B cell (primary cell): ENCODE measurements around the gene MKRN3. TPM values are rescaled to one million over a fixed set of nuclear protein-coding genes. Genes with fewer than 3 reads are reported as not detected.

ENCODE experiments used
- ATAC-seq: fragments of 200-7000 bp; cut with Tn5 transposase; one replicate; pipeline ENCODE4 v1.10.0; 2021; ENCODE audit warnings: low read depth, mild to moderate bottlenecking, moderate number of reproducible peaks, moderate library complexity
- CTCF ChIA-PET: fragments of 350-600 bp; sonication (Branson Sonifier 250); formaldehyde crosslinking; loops from one replicate; lab custom pipeline; 2021; ENCODE audit warnings: antibody characterized with exemption, inconsistent platforms; lab: Charles Lee
- POLR2A ChIA-PET: fragments of 350-600 bp; sonication (Branson Sonifier 250); formaldehyde crosslinking; loops from one replicate; lab custom pipeline; 2021; ENCODE audit warnings: antibody characterized with exemption; lab: Charles Lee
- DNase-seq: peaks from one replicate; pipeline ENCODE4 v3.0.0; 2013
- H2AFZ ChIP-seq: 2 replicates; pipeline ENCODE4 v1.6.1; 2012; ENCODE audit warnings: mild to moderate bottlenecking, low read depth, low read length; ENCODE audit not compliant: insufficient read depth, poor library complexity, severe bottlenecking
- H3K27ac ChIP-seq, 2 donors: 1 replicate in 1 of 2; 2 replicates in 1 of 2; pipeline ENCODE4 v1.5.1; 2012 to 2013; ENCODE audit warnings: low read length in 2 of 2, mild to moderate bottlenecking in 2 of 2, moderate library complexity in 1 of 2
- H3K27me3 ChIP-seq, 4 experiments: fragments of 200-600 bp in 1 of 4; sonication (generic) in 1 of 4; replicated peaks in 1 of 4; 1 replicate in 2 of 4; 2 replicates in 2 of 4; pipeline versions ENCODE4 v1.6.1 to v1.7.0; 2013 to 2016; ENCODE audit warnings: low read length in 3 of 4, mild to moderate bottlenecking in 2 of 4, mixed read lengths in 1 of 4, moderate library complexity in 1 of 4; ENCODE audit not compliant: insufficient read depth in 4 of 4, control insufficient read depth in 3 of 4; ENCODE audit errors: control extremely low read depth in 1 of 4
- H3K36me3 ChIP-seq, 2 experiments: replicated peaks in 1 of 2; 1 replicate in 1 of 2; 2 replicates in 1 of 2; pipeline versions ENCODE4 v1.6.1 to v1.7.1; 2013; ENCODE audit warnings: low read length in 1 of 2; ENCODE audit not compliant: insufficient read depth in 2 of 2, control insufficient read depth in 1 of 2; ENCODE audit errors: control extremely low read depth in 1 of 2, extremely low read depth in 1 of 2
- H3K4me1 ChIP-seq, 2 donors: fragments of 200-600 bp in 1 of 2; sonication (generic) in 1 of 2; 1 replicate in 1 of 2; 2 replicates in 1 of 2; pipeline versions ENCODE4 v1.5.1 to v1.6.1; 2013 to 2017; ENCODE audit warnings: low read length in 2 of 2; ENCODE audit not compliant: control insufficient read depth in 2 of 2, insufficient read depth in 2 of 2
- H3K4me2 ChIP-seq: replicated peaks from 2 replicates; pipeline ENCODE3; 2012; ENCODE audit warnings: mild to moderate bottlenecking, low read depth, low read length; ENCODE audit not compliant: poor library complexity, severe bottlenecking
- H3K4me3 ChIP-seq, 5 experiments: fragments of 200-600 bp in 1 of 5; sonication (generic) in 1 of 5; 1 replicate in 3 of 5; 2 replicates in 2 of 5; pipeline versions ENCODE4 v1.5.1 to v1.7.0; 2011 to 2016; ENCODE audit warnings: low read length in 4 of 5, mild to moderate bottlenecking in 4 of 5, low read depth in 2 of 5, control low read depth in 1 of 5, moderate library complexity in 1 of 5; ENCODE audit not compliant: insufficient read depth in 1 of 5; ENCODE audit errors: control extremely low read depth in 1 of 5, extremely low read depth in 1 of 5
- H3K79me2 ChIP-seq: fragments of 200-600 bp; sonication (generic); one replicate; pipeline ENCODE4 v1.6.0; 2016; ENCODE audit warnings: low read length; ENCODE audit not compliant: control insufficient read depth, insufficient read depth
- H3K9ac ChIP-seq: fragments of 200-600 bp; sonication (generic); 2 replicates; pipeline ENCODE4 v1.6.1; 2017; ENCODE audit warnings: mild to moderate bottlenecking, low read length, moderate library complexity
- H3K9me3 ChIP-seq, 3 donors: one replicate each; pipeline versions ENCODE4 v1.6.1 to v1.7.1; 2013; ENCODE audit warnings: low read length in 2 of 3; ENCODE audit not compliant: control insufficient read depth in 2 of 3, insufficient read depth in 1 of 3; ENCODE audit errors: control extremely low read depth in 1 of 3
- H4K20me1 ChIP-seq: 2 replicates; pipeline ENCODE4 v1.6.0; 2012; ENCODE audit warnings: mild to moderate bottlenecking, low read length; ENCODE audit not compliant: insufficient read depth, control insufficient read depth, poor library complexity, severe bottlenecking
- H3K27ac Mint-ChIP-seq: one replicate; pipeline ENCODE4 v1.8.0; 2021; ENCODE audit warnings: mixed read lengths
- H3K27me3 Mint-ChIP-seq: one replicate; pipeline ENCODE4 v1.8.0; 2021; ENCODE audit warnings: mixed read lengths
- H3K4me1 Mint-ChIP-seq: one replicate; pipeline ENCODE4 v1.8.0; 2021; ENCODE audit warnings: mixed read lengths
- H3K4me3 Mint-ChIP-seq: one replicate; pipeline ENCODE4 v1.8.0; 2021; ENCODE audit warnings: mixed read lengths
- H3K9me3 Mint-ChIP-seq: one replicate; pipeline ENCODE4 v1.8.0; 2022; ENCODE audit warnings: mixed read lengths; ENCODE audit not compliant: insufficient read depth
- EZH2 ChIP-seq: IDR thresholded peaks from 2 replicates; pipeline ENCODE4 v1.6.1; 2012; ENCODE audit warnings: borderline replicate concordance, low read depth, mild to moderate bottlenecking, moderate library complexity, low read length; ENCODE audit not compliant: insufficient read depth, poor library complexity, severe bottlenecking
- WGBS: methylation state at CpG from one replicate; pipeline ENCODE4 v1.1.5; 2013; ENCODE audit warnings: missing lambda C conversion rate; ENCODE audit not compliant: insufficient coverage; 5-methylcytosine and 5-hydroxymethylcytosine counted together
- intact Hi-C: fragments of 100-400 bp; cut with micrococcal nuclease; formaldehyde crosslinking; loops from one replicate; pipeline ENCODE4 v1.10.0; 2022
- polyA plus RNA-seq: library from polyadenylated mRNA; depleted of rRNA; stranded (reverse); fragments of >200 nt; gene quantifications from 2 replicates; pipeline ENCODE4 v1.2.3, GENCODE V29; 2012
- total RNA-seq, 2 donors: library from RNA; stranded (reverse); fragments of 120-200 nt in 1 of 2; gene quantifications; 1 replicate in 1 of 2; 2 replicates in 1 of 2; pipeline versions ENCODE4 v1.2.3 to v1.2.4, GENCODE V29; 2013 to 2022
- TF ChIP-seq, protein P1 (sequence below): fragments of 200-600 bp; IDR thresholded peaks from one replicate; pipeline ENCODE4 v1.8.0; 2022; ENCODE audit warnings: antibody characterized with exemption, mild to moderate bottlenecking

The MKRN3 gene
- total and polyA plus RNA-seq, 2 donors (not counting 1 experiment from before 2014, with no cell fraction given) = 0.61 to 0.76 TPM

DNA sequence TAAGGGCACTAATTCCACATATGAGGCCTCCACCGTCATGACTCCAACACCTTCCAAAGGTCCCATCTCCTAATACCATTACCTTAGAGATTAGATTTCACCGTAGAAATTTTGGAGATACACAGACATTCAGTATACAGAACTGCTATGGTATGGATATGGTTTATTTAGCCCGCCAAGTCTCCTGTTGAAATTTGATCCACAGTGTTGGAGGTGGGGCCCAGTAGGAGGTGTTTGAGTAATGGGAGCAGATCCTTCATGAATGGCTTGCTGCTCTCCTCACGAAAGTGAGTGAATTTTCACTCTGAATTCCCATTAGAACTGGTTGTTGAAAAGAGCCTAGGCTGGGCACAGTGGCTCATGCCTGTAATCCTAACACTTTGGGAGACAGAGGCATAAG, 7.4 kb downstream of the MKRN3 start:
- H2AFZ ChIP-seq = no peak overlapping the region
- H3K36me3 ChIP-seq = no peaks in the 10 kb centered on the region
- no peak overlapping the region for H3K27ac ChIP-seq
- TF ChIP-seq, protein P1, sequence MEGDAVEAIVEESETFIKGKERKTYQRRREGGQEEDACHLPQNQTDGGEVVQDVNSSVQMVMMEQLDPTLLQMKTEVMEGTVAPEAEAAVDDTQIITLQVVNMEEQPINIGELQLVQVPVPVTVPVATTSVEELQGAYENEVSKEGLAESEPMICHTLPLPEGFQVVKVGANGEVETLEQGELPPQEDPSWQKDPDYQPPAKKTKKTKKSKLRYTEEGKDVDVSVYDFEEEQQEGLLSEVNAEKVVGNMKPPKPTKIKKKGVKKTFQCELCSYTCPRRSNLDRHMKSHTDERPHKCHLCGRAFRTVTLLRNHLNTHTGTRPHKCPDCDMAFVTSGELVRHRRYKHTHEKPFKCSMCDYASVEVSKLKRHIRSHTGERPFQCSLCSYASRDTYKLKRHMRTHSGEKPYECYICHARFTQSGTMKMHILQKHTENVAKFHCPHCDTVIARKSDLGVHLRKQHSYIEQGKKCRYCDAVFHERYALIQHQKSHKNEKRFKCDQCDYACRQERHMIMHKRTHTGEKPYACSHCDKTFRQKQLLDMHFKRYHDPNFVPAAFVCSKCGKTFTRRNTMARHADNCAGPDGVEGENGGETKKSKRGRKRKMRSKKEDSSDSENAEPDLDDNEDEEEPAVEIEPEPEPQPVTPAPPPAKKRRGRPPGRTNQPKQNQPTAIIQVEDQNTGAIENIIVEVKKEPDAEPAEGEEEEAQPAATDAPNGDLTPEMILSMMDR = no peak
- no peak for TF ChIP-seq EZH2
- DNase-seq (no peak), ATAC-seq (no peak)
- no peaks in the 10 kb centered on the region for H3K9me3 ChIP-seq
- no peaks in the 10 kb centered on the region for H4K20me1 ChIP-seq
- H3K9ac ChIP-seq = no peak overlapping the region
- H3K27me3 Mint-ChIP-seq = no peaks in the 10 kb centered on the region
- no peaks in the 10 kb centered on the region for H3K79me2 ChIP-seq
- ChIA-PET CTCF (no interaction called here), POLR2A (no interaction called here)
- H3K27me3 ChIP-seq = no peaks in the 10 kb centered on the region
- intact Hi-C loops = no loop called here
- no peak overlapping the region for H3K4me2 ChIP-seq
- H3K4me3 Mint-ChIP-seq = no peak overlapping the region
- H3K9me3 Mint-ChIP-seq = no peaks in the 10 kb centered on the region
- no peak overlapping the region for H3K4me3 ChIP-seq
- H3K4me1 Mint-ChIP-seq = no peaks in the 10 kb centered on the region
- WGBS = 90% methylated on average over 1 of the region's 4 CpGs
- no peaks in the 10 kb centered on the region for H3K4me1 ChIP-seq
- H3K27ac Mint-ChIP-seq = no peak overlapping the region

DNA sequence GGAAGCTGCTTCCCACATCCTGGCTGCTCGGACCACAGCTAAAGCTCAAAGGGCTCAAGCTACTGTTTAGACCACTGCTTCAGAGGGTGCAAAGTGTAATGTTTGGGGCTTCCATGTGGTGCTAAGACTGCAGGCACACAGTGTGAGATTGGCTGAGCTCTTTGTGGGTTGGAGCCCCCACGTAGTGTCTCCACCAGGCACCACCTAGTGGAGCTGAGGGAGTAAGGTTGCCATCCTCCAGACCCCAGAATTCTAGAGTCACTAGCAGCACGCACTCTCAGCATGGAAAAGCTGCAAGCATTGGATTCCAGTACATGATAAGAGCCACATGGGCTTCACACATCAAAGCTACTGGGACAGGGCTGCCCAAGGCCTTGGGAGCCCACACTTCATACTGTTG, 9.3 kb downstream of the MKRN3 start:
- H3K27ac Mint-ChIP-seq = no peak overlapping the region
- H3K27me3 ChIP-seq = no peaks in the 10 kb centered on the region
- no peaks in the 10 kb centered on the region for H3K9me3 Mint-ChIP-seq
- no peak overlapping the region for H3K4me3 Mint-ChIP-seq
- 39% methylated on average over 2 of the region's 3 CpGs for WGBS
- H3K4me2 ChIP-seq = no peak overlapping the region
- ATAC-seq (no peak), DNase-seq (no peak)
- H3K4me1 ChIP-seq = no peaks in the 10 kb centered on the region
- intact Hi-C loops = no loop called here
- no peaks in the 10 kb centered on the region for H3K27me3 Mint-ChIP-seq
- POLR2A ChIA-PET = no interaction called here
- no peak overlapping the region for H3K4me3 ChIP-seq
- H2AFZ ChIP-seq = no peak overlapping the region
- H3K27ac ChIP-seq = no peak overlapping the region
- no peaks in the 10 kb centered on the region for H3K36me3 ChIP-seq
- no peaks in the 10 kb centered on the region for H4K20me1 ChIP-seq
- H3K79me2 ChIP-seq = no peaks in the 10 kb centered on the region
- CTCF ChIA-PET = no interaction called here
- H3K9ac ChIP-seq = no peak overlapping the region
- TF ChIP-seq, protein P1 = no peak
- no peak for TF ChIP-seq EZH2
- no peaks in the 10 kb centered on the region for H3K9me3 ChIP-seq
- no peaks in the 10 kb centered on the region for H3K4me1 Mint-ChIP-seq
